IgD-negative memory B cell (primary cell): ENCODE measurements around the gene TMEM86B. TPM values are rescaled to one million over a fixed set of nuclear protein-coding genes. Genes with fewer than 3 reads are reported as not detected.
A peak's percentile ranks its signal among the peaks of the same experiment; 100 is the strongest.

Source experiments
- H3K27ac Mint-ChIP-seq, 3 donors: one replicate each; pipeline ENCODE4 v1.8.0; 2020 to 2022; ENCODE audit warnings: mild to moderate bottlenecking in 3 of 3, mixed read lengths in 3 of 3, moderate library complexity in 1 of 3
- H3K27me3 Mint-ChIP-seq: one replicate; pipeline ENCODE4 v1.8.0; 2021; ENCODE audit warnings: mixed read lengths
- H3K36me3 Mint-ChIP-seq: one replicate; pipeline ENCODE4 v1.8.0; 2020; ENCODE audit warnings: mild to moderate bottlenecking, mixed read lengths
- H3K4me1 Mint-ChIP-seq, 3 donors: one replicate each; pipeline ENCODE4 v1.8.0; 2020 to 2022; ENCODE audit warnings: mixed read lengths in 3 of 3, mild to moderate bottlenecking in 1 of 3
- H3K4me3 Mint-ChIP-seq, 4 donors: one replicate each; pipeline ENCODE4 v1.8.0; 2020 to 2022; ENCODE audit warnings: mild to moderate bottlenecking in 4 of 4, mixed read lengths in 4 of 4, moderate library complexity in 3 of 4
- H3K9me3 Mint-ChIP-seq, 3 donors: one replicate each; pipeline ENCODE4 v1.8.0; 2020 to 2021; ENCODE audit warnings: mixed read lengths in 3 of 3, mild to moderate bottlenecking in 1 of 3
- polyA plus RNA-seq: library from polyadenylated mRNA; unstranded; fragments of 300-500 nt; fragmentation: Illumina TruSeq; gene quantifications from one replicate; pipeline ENCODE4 v1.2.3, GENCODE V29; 2021

TMEM86B gene
- polyA plus RNA-seq, 1 donor from 2014 or later = 1.4 TPM

GRCh38 chr19:55198651-55199050 is 29.9 kb downstream of the TMEM86B start:
- Mint-ChIP-seq H3K27me3 (peaks cover 14% of the 10 kb centered on the region), H3K36me3 (peaks cover 1% of the 10 kb centered on the region), H3K9me3 (peaks cover 0 to 3% (median 0%) of the 10 kb centered on the region in 3 donors), H3K27ac (no peak overlapping the region), H3K4me1 (peaks cover 0 to 4% (median 0%) of the 10 kb centered on the region in 3 donors), H3K4me3 (no peak overlapping the region)

- H3K36me3 Mint-ChIP-seq = peaks cover 1% of the 10 kb centered on the region
- H3K4me3 Mint-ChIP-seq = no peak overlapping the region
- H3K27me3 Mint-ChIP-seq = peaks cover 17% of the 10 kb centered on the region
- H3K4me1 Mint-ChIP-seq = peaks cover 0 to 3% (median 0%) of the 10 kb centered on the region in 3 donors
- H3K27ac Mint-ChIP-seq = no peak overlapping the region
- peaks cover 0 to 3% (median 0%) of the 10 kb centered on the region in 3 donors for H3K9me3 Mint-ChIP-seq
Observed at GRCh38 chr19:55197528-55197927, 31.0 kb downstream of the TMEM86B start.

DNA sequence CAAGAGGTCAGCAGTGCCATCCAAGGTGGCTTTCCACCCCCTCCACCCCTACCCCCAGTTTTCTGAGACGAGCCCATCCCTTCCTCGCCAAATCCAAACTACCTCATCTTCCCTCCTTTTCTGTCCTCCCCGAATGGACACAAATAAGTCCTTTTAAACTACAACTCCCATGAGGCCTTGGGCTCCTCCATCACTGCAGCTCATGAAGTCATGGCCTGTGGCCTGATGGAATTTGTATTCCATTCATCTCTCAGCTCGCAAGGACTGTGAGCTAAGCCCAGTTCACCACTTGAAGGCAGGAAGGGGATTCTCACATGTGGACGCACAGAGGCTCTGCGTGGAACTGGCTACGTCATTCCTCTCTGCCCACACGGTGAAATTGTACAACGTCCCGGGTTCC is 31.8 kb downstream of the TMEM86B start:
- no peak overlapping the region for H3K4me3 Mint-ChIP-seq
- H3K27me3 Mint-ChIP-seq = peaks cover 17% of the 10 kb centered on the region
- H3K4me1 Mint-ChIP-seq = peaks cover 0 to 3% (median 0%) of the 10 kb centered on the region in 3 donors
- H3K27ac Mint-ChIP-seq = no peak overlapping the region
- H3K36me3 Mint-ChIP-seq = peaks cover 1% of the 10 kb centered on the region
- H3K9me3 Mint-ChIP-seq = peaks cover 0 to 3% (median 0%) of the 10 kb centered on the region in 3 donors

DNA sequence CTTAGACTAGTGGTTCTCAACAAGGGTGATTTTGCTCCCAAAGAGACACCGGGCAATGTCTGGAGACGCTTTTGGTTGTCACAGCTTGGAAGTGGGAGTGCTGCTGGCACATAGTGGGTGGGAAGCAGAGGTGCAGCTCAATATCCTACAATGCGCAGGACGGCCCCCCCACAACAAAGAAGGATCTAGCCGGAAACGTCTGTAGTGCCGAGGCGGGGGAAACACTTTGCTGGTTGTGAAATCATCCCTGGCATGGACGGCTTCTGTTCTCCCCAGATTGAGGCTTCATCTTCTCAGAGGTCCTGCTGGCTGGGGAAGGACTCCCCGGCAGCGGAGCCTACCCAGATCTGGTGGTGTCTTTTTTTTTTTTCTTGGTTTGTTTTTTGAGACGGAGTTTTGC is 35.1 kb downstream of the TMEM86B start:
- peaks cover 0 to 3% (median 0%) of the 10 kb centered on the region in 3 donors for H3K9me3 Mint-ChIP-seq

GRCh38 chr19:55189403-55189835 is 39.1 kb downstream of the TMEM86B start:
- Mint-ChIP-seq H3K4me3 (no peak overlapping the region), H3K36me3 (no peaks in the 10 kb centered on the region), H3K27ac (no peak overlapping the region), H3K9me3 (no peaks in the 10 kb centered on the region), H3K4me1 (peaks cover 0 to 2% (median 0%) of the 10 kb centered on the region in 3 donors), H3K27me3 (peaks cover 21% of the 10 kb centered on the region)

More for the DNA sequence above, 35.1 kb downstream of the TMEM86B start:
- H3K4me3 Mint-ChIP-seq = no peak overlapping the region
- H3K4me1 Mint-ChIP-seq = peaks cover 0 to 2% (median 0%) of the 10 kb centered on the region in 3 donors
- peaks cover 1% of the 10 kb centered on the region for H3K36me3 Mint-ChIP-seq
- H3K27ac Mint-ChIP-seq = no peak overlapping the region
- H3K27me3 Mint-ChIP-seq = peaks cover 16% of the 10 kb centered on the region

GRCh38 chr19:55188625-55189024 is 39.9 kb downstream of the TMEM86B start:
- no peak overlapping the region for H3K4me3 Mint-ChIP-seq
- H3K9me3 Mint-ChIP-seq = no peaks in the 10 kb centered on the region
- no peaks in the 10 kb centered on the region for H3K36me3 Mint-ChIP-seq
- no peak overlapping the region for H3K27ac Mint-ChIP-seq
- peaks cover 0 to 2% (median 0%) of the 10 kb centered on the region in 3 donors for H3K4me1 Mint-ChIP-seq
- peaks cover 23% of the 10 kb centered on the region for H3K27me3 Mint-ChIP-seq

GRCh38 chr19:55186080-55186479 is 42.5 kb downstream of the TMEM86B start:
- peaks cover 0 to 2% (median 0%) of the 10 kb centered on the region in 3 donors for H3K4me1 Mint-ChIP-seq
- H3K36me3 Mint-ChIP-seq = no peaks in the 10 kb centered on the region
- H3K4me3 Mint-ChIP-seq = peak overlapping the region in 1 of 4 donors; percentile 39
- H3K27ac Mint-ChIP-seq = no peak overlapping the region
- H3K27me3 Mint-ChIP-seq = peaks cover 21% of the 10 kb centered on the region
- no peaks in the 10 kb centered on the region for H3K9me3 Mint-ChIP-seq

GRCh38 chr19:55181740-55182139 is 46.8 kb downstream of the TMEM86B start:
- peaks cover 41% of the 10 kb centered on the region for H3K27me3 Mint-ChIP-seq
- peaks cover 11% of the 10 kb centered on the region in 3 donors for H3K4me1 Mint-ChIP-seq
- peak overlapping the region in 2 of 4 donors; percentile 33 to 55 for H3K4me3 Mint-ChIP-seq
- peak overlapping the region in 2 of 3 donors; percentile 31 to 100 for H3K27ac Mint-ChIP-seq
- peaks cover 0 to 3% (median 0%) of the 10 kb centered on the region in 3 donors for H3K9me3 Mint-ChIP-seq
- H3K36me3 Mint-ChIP-seq = no peaks in the 10 kb centered on the region

GRCh38 chr19:55179606-55180484 is 48.7 kb downstream of the TMEM86B start, which contains the start of gene SYT5:
Gene SYT5 (minus strand): TSS chr19:55180289. CDS start chr19:55179041, 1,248 bp downstream.
- Mint-ChIP-seq H3K36me3 (no peaks in the 10 kb centered on the region), H3K27me3 (peaks cover 45% of the 10 kb centered on the region), H3K27ac (peak within 1 kb of the TSS; percentile 98 to 100 (median 100)), H3K9me3 (peaks cover 0 to 3% (median 0%) of the 10 kb centered on the region in 3 donors), H3K4me3 (peak within 1 kb of the TSS; percentile 79 to 94 (median 90)), H3K4me1 (peaks cover 11 to 14% (median 11%) of the 10 kb centered on the region in 3 donors)

DNA sequence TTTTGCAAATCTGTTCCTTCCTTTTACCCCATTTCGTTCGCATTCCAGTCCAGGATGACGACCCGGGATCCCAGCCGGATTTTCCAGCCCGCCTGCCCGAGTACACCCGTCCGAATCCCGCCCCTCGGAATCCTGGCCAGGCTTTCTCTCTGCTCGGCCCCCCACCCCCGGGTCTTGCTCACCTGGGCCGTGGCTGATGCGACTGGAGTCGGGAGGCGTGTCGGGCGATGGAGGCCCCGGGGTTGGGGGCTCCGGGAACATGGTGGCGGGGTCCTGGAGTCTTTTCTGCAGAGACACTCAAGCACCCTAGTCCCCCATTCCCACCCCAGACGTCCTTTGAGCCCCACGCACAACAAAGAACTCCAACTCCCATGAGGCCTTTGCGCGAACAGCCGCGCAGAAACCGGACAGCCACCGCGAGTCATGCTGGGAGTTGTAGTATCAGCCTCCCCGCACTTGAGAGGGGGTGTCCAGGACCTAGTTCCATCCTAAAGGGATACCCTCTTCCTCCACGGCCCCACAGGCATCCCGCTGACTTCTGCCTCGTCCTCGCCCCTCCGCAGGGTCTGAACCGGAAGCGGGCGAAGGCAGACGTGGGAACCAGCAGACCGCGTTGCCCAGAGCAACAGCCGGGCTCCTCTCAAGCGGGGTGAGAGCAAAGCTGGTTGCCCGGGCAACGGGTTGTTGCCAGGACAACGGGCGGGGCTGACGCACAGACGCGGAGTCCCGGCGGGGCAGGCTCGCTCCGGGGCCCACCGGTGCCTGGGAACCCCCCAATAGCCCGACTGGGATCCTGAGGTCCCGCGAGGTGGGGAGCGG is 49.6 kb downstream of the TMEM86B start:
- peaks cover 11 to 19% (median 11%) of the 10 kb centered on the region in 3 donors for H3K4me1 Mint-ChIP-seq
- peaks cover 0 to 6% (median 0%) of the 10 kb centered on the region in 3 donors for H3K9me3 Mint-ChIP-seq
- no peaks in the 10 kb centered on the region for H3K36me3 Mint-ChIP-seq
- peaks cover 49% of the 10 kb centered on the region for H3K27me3 Mint-ChIP-seq
- H3K27ac Mint-ChIP-seq = peak overlapping the region; percentile 98 to 100 (median 100)
- peak overlapping the region; percentile 79 to 94 (median 90) for H3K4me3 Mint-ChIP-seq

Other genes with a start within 250 kb of the TMEM86B start
- 0.55 TPM for gene GP6, start 190.5 kb downstream of the TMEM86B start, polyA plus RNA-seq
- gene RDH13, start 165.6 kb downstream of the TMEM86B start, polyA plus RNA-seq = 18.7 TPM
- gene EPS8L1, start 152.9 kb downstream of the TMEM86B start, polyA plus RNA-seq = 0.93 TPM
- 7.4 TPM for gene PPP1R12C, start 111.1 kb downstream of the TMEM86B start, polyA plus RNA-seq
- gene TNNT1, start 79.6 kb downstream of the TMEM86B start, polyA plus RNA-seq = not detected
- not detected for gene TNNI3, start 71.0 kb downstream of the TMEM86B start, polyA plus RNA-seq
- gene DNAAF3, start 62.1 kb downstream of the TMEM86B start, polyA plus RNA-seq = not detected
- 0.43 TPM for gene SYT5, start 48.5 kb downstream of the TMEM86B start, polyA plus RNA-seq
- gene PTPRH, start 19.3 kb downstream of the TMEM86B start, polyA plus RNA-seq = not detected
- gene PPP6R1, start 30.3 kb upstream of the TMEM86B start, polyA plus RNA-seq = 47.0 TPM
- gene HSPBP1, start 51.3 kb upstream of the TMEM86B start, polyA plus RNA-seq = 34.1 TPM
- gene BRSK1, start 55.2 kb upstream of the TMEM86B start, polyA plus RNA-seq = 0.34 TPM
- gene TMEM150B, start 96.6 kb upstream of the TMEM86B start, polyA plus RNA-seq = not detected
- 2.3 TPM for gene KMT5C, start 111.1 kb upstream of the TMEM86B start, polyA plus RNA-seq
- gene COX6B2, start 126.0 kb upstream of the TMEM86B start, polyA plus RNA-seq = not detected
- not detected for gene GARIN5B, start 134.5 kb upstream of the TMEM86B start, polyA plus RNA-seq
- gene IL11, start 141.7 kb upstream of the TMEM86B start, polyA plus RNA-seq = not detected
- not detected for gene TMEM190, start 148.1 kb upstream of the TMEM86B start, polyA plus RNA-seq
- 1.1 TPM for gene TMEM238, start 155.5 kb upstream of the TMEM86B start, polyA plus RNA-seq
- gene RPL28, start 157.2 kb upstream of the TMEM86B start, polyA plus RNA-seq = 825 TPM
- 37.6 TPM for gene UBE2S, start 179.0 kb upstream of the TMEM86B start, polyA plus RNA-seq
- not detected for gene SHISA7, start 214.5 kb upstream of the TMEM86B start, polyA plus RNA-seq
- gene ISOC2, start 232.9 kb upstream of the TMEM86B start, polyA plus RNA-seq = 40.0 TPM
- not detected for gene C19orf85, start 236.0 kb upstream of the TMEM86B start, polyA plus RNA-seq
- 0.34 TPM for gene ZNF628, start 247.9 kb upstream of the TMEM86B start, polyA plus RNA-seq